GM23338 (cell line): ENCODE data around the gene THRB. TPM values are rescaled to one million over a fixed set of nuclear protein-coding genes. Genes with fewer than 3 reads are reported as not detected.

Experiments
- ATAC-seq: fragments of 200-7000 bp; cut with Tn5 transposase; 3 replicates; pipeline ENCODE4 v1.9.1; 2020
- DNase-seq: peaks from one replicate; pipeline ENCODE4 v3.0.0-alpha.2; 2015; ENCODE audit warnings: low spot score
- H2AFZ ChIP-seq: fragments of 200-600 bp; sonication (generic); 2 replicates; pipeline ENCODE4 v1.8.0; 2016; ENCODE audit warnings: antibody characterized with exemption, mild to moderate bottlenecking, moderate library complexity
- H3F3A ChIP-seq: fragments of 200-600 bp; sonication (generic); replicated peaks from 2 replicates; pipeline ENCODE4 v1.8.0; 2017; ENCODE audit warnings: antibody characterized with exemption, mixed run types, low read depth
- H3K27ac ChIP-seq: fragments of 200-600 bp; sonication (generic); 2 replicates; pipeline ENCODE4 v1.6.1; 2016; ENCODE audit warnings: low read depth
- H3K27me3 ChIP-seq: fragments of 200-600 bp; sonication (generic); 2 replicates; pipeline ENCODE4 v1.8.0; 2016; ENCODE audit warnings: mild to moderate bottlenecking, mixed run types, moderate library complexity; ENCODE audit not compliant: insufficient read depth
- H3K36me3 ChIP-seq: fragments of 200-600 bp; sonication (generic); 2 replicates; pipeline ENCODE4 v1.8.0; 2016; ENCODE audit warnings: mild to moderate bottlenecking; ENCODE audit not compliant: insufficient read depth
- H3K4me1 ChIP-seq: fragments of 200-600 bp; sonication (generic); 2 replicates; pipeline ENCODE4 v1.8.0; 2016; ENCODE audit warnings: mild to moderate bottlenecking, moderate library complexity; ENCODE audit not compliant: insufficient read depth
- H3K4me2 ChIP-seq: fragments of 200-600 bp; sonication (generic); 2 replicates; pipeline ENCODE4 v1.7.1; 2017; ENCODE audit warnings: mixed run types
- H3K4me3 ChIP-seq: fragments of 200-600 bp; sonication (generic); 2 replicates; pipeline ENCODE4 v1.6.1; 2016; ENCODE audit warnings: mixed run types
- H3K79me2 ChIP-seq: fragments of 200-600 bp; sonication (generic); replicated peaks from 2 replicates; pipeline ENCODE4 v1.8.0; 2017; ENCODE audit warnings: mild to moderate bottlenecking; ENCODE audit not compliant: insufficient read depth
- H3K9me2 ChIP-seq: fragments of 200-600 bp; sonication (generic); 2 replicates; pipeline ENCODE4 v1.8.0; 2017; ENCODE audit not compliant: insufficient read depth
- H4K20me1 ChIP-seq: fragments of 200-600 bp; sonication (generic); replicated peaks from 2 replicates; pipeline ENCODE4 v1.8.0; 2017; ENCODE audit warnings: mild to moderate bottlenecking; ENCODE audit not compliant: insufficient read depth
- H3K27ac Mint-ChIP-seq: 2 replicates; pipeline ENCODE4 v1.8.0; 2020; ENCODE audit warnings: inconsistent platforms, mild to moderate bottlenecking, moderate library complexity, mixed read lengths
- H3K27me3 Mint-ChIP-seq: 3 replicates; pipeline ENCODE4 v1.8.0; 2022; ENCODE audit warnings: low read depth, mild to moderate bottlenecking, moderate library complexity, mixed read lengths, inconsistent platforms; ENCODE audit not compliant: insufficient read depth, poor library complexity
- H3K36me3 Mint-ChIP-seq: 3 replicates; pipeline ENCODE4 v1.8.0; 2021; ENCODE audit warnings: low read depth, mild to moderate bottlenecking, inconsistent platforms, moderate library complexity, mixed read lengths
- H3K4me1 Mint-ChIP-seq: 3 replicates; pipeline ENCODE4 v1.8.0; 2020; ENCODE audit warnings: mild to moderate bottlenecking, inconsistent platforms, mixed read lengths
- H3K4me3 Mint-ChIP-seq: 3 replicates; pipeline ENCODE4 v1.8.0; 2021; ENCODE audit warnings: moderate library complexity, mild to moderate bottlenecking, inconsistent platforms, mixed read lengths
- H3K9me3 Mint-ChIP-seq: 3 replicates; pipeline ENCODE4 v1.8.0; 2020; ENCODE audit warnings: moderate library complexity, mild to moderate bottlenecking, inconsistent platforms, mixed read lengths
- CREB1 ChIP-seq: fragments of 250-450 bp; sonication (Bioruptor Pico); IDR thresholded peaks from 2 replicates; pipeline ENCODE4 v1.5.0; 2020; ENCODE audit warnings: low read depth, mild to moderate bottlenecking, moderate library complexity
- EZH2 ChIP-seq: fragments of 200-600 bp; sonication (generic); IDR thresholded peaks from one replicate; pipeline ENCODE4 v1.8.0; 2017; ENCODE audit warnings: antibody characterized with exemption, mild to moderate bottlenecking, low read depth; ENCODE audit not compliant: unreplicated experiment
- JUNB ChIP-seq: IDR thresholded peaks from one replicate; pipeline ENCODE4 v1.6.1; 2016; ENCODE audit warnings: antibody characterized with exemption; ENCODE audit not compliant: unreplicated experiment
- NANOG ChIP-seq: IDR thresholded peaks from 2 replicates; pipeline ENCODE4 v1.6.1; 2016; ENCODE audit warnings: antibody characterized with exemption, borderline replicate concordance
- REST ChIP-seq: IDR thresholded peaks from one replicate; pipeline ENCODE4 v1.6.1; 2018; ENCODE audit warnings: antibody characterized with exemption; ENCODE audit not compliant: unreplicated experiment
- STAT1 ChIP-seq: IDR thresholded peaks from one replicate; pipeline ENCODE4 v1.6.1; 2016; ENCODE audit warnings: antibody characterized with exemption; ENCODE audit not compliant: unreplicated experiment
- polyA plus RNA-seq: library from polyadenylated mRNA; unstranded; fragments of >200 nt; fragmentation: Nextera tagmentation; extraction: Ambion mirVana; gene quantifications from 2 replicates; pipeline ENCODE4 v1.2.1, GENCODE V29; 2016
- total RNA-seq: library from RNA; depleted of rRNA; stranded (reverse); fragments of >200 nt; shearing (Covaris generic); gene quantifications from 2 replicates; pipeline ENCODE4 v1.2.3, GENCODE V29; 2014
- TF ChIP-seq, protein P1 (sequence below): fragments of 250-450 bp; sonication (Bioruptor Pico); IDR thresholded peaks from 2 replicates; pipeline ENCODE4 v1.5.0; 2020; ENCODE audit warnings: mild to moderate bottlenecking, moderate library complexity
- TF ChIP-seq, protein P2 (sequence below), 2 experiments: fragments of 200-600 bp in 1 of 2; sonication (generic) in 1 of 2; conservative IDR thresholded peaks; 2 replicates each; pipeline versions ENCODE4 v1.5.1 to v1.6.1; 2016 to 2017; ENCODE audit warnings: antibody characterized with exemption in 2 of 2, low read depth in 2 of 2, mild to moderate bottlenecking in 2 of 2, moderate library complexity in 1 of 2

THRB gene
- total and polyA plus RNA-seq, 2 experiments from 2014 or later: 1.7 to 3.2 TPM

DNA sequence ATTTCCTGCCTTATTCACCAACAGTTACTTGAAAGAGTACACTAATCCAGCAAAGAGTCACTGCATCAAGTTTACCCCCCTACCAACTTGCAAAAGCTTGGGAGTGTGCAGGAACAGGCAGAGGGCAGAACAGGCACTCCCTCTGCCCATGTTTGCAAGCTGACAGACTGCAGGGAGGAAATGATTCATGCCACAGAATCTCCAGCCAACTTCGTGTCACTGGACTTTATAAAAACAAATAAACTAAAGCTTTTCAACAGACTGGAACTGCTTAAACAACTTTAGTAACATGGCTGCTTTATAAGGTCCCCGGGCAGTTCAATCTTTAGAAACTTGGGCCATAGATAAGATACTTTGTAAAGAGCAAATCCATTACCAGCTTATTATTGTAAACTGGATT, 129.5 kb downstream of the THRB start (continued):
- TF ChIP-seq EZH2: no peak
- TF ChIP-seq REST: no peak
- no peak for TF ChIP-seq NANOG

DNA sequence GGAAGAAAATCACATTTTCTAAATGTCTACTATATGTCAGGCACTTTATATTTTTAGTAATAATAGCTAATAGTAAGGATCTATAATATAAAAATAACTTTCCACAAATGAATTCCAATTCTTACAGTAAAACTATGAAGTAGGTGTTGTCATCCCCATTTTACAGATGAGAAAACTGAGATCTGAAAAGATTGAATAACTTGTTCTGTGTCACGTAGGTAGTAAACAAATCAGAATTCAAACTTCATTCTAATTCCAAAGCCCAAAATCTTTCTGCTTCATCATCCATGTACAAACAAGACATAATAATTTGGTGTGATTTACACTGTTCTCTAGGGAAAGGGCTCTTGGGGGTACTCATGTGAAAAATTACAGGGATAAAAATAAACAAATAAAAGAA, 130.3 kb downstream of the THRB start:
- Mint-ChIP-seq H3K9me3 (no peaks in the 10 kb centered on the region), H3K36me3 (no peaks in the 10 kb centered on the region), H3K4me3 (no peak overlapping the region), H3K27me3 (no peaks in the 10 kb centered on the region), H3K27ac (no peak overlapping the region), H3K4me1 (peaks cover 20% of the 10 kb centered on the region)
- Histone ChIP-seq H2AFZ (no peak overlapping the region), H3K4me3 (no peak overlapping the region), H3K27ac (no peak overlapping the region), H3K36me3 (no peaks in the 10 kb centered on the region), H3K79me2 (no peaks in the 10 kb centered on the region), H3F3A (no peaks in the 10 kb centered on the region), H4K20me1 (no peaks in the 10 kb centered on the region), H3K9me2 (no peaks in the 10 kb centered on the region), H3K4me2 (no peak overlapping the region), H3K27me3 (no peaks in the 10 kb centered on the region), H3K4me1 (peaks cover 14% of the 10 kb centered on the region)
- TF ChIP-seq JUNB (no peak), CREB1 (CRISPR knock-in tag) (no peak)
- DNase-seq: no peak
- no peak for ATAC-seq

DNA sequence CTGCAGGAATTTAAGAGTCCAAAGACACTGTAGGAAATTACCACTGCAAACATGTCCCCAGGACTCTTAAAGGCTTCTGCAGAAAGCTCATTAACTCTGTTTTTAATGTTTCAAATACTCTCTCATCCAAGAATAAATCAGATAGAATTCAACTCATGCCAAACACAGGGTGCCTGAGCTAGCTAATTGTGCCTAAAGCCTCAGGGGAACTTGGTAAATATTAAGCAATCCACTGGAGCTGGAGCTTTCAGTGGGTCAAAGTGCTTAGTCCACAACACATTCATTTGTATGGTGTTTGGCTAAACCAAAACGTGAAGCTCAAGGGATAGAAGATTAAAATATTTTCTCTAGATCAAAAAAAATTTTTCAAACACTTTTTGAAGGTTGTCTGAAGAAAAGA, 131.4 kb downstream of the THRB start:
- Histone ChIP-seq H3K4me3 (no peak overlapping the region), H3K27me3 (no peaks in the 10 kb centered on the region), H4K20me1 (no peaks in the 10 kb centered on the region), H3K4me2 (no peak overlapping the region), H3K36me3 (no peaks in the 10 kb centered on the region), H3K79me2 (no peaks in the 10 kb centered on the region), H3F3A (no peaks in the 10 kb centered on the region), H3K4me1 (peaks cover 14% of the 10 kb centered on the region), H3K27ac (no peak overlapping the region), H2AFZ (no peak overlapping the region), H3K9me2 (peaks cover 3% of the 10 kb centered on the region; the same call in 1 of the 2 replicates)
- no peak for DNase-seq
- ATAC-seq: no peak
- no peaks in the 10 kb centered on the region for H3K36me3 Mint-ChIP-seq
- H3K27me3 Mint-ChIP-seq: no peaks in the 10 kb centered on the region
- no peaks in the 10 kb centered on the region for H3K9me3 Mint-ChIP-seq
- H3K27ac Mint-ChIP-seq: no peak overlapping the region
- H3K4me1 Mint-ChIP-seq: peaks cover 20% of the 10 kb centered on the region
- no peak overlapping the region for H3K4me3 Mint-ChIP-seq
- TF ChIP-seq, protein P1, sequence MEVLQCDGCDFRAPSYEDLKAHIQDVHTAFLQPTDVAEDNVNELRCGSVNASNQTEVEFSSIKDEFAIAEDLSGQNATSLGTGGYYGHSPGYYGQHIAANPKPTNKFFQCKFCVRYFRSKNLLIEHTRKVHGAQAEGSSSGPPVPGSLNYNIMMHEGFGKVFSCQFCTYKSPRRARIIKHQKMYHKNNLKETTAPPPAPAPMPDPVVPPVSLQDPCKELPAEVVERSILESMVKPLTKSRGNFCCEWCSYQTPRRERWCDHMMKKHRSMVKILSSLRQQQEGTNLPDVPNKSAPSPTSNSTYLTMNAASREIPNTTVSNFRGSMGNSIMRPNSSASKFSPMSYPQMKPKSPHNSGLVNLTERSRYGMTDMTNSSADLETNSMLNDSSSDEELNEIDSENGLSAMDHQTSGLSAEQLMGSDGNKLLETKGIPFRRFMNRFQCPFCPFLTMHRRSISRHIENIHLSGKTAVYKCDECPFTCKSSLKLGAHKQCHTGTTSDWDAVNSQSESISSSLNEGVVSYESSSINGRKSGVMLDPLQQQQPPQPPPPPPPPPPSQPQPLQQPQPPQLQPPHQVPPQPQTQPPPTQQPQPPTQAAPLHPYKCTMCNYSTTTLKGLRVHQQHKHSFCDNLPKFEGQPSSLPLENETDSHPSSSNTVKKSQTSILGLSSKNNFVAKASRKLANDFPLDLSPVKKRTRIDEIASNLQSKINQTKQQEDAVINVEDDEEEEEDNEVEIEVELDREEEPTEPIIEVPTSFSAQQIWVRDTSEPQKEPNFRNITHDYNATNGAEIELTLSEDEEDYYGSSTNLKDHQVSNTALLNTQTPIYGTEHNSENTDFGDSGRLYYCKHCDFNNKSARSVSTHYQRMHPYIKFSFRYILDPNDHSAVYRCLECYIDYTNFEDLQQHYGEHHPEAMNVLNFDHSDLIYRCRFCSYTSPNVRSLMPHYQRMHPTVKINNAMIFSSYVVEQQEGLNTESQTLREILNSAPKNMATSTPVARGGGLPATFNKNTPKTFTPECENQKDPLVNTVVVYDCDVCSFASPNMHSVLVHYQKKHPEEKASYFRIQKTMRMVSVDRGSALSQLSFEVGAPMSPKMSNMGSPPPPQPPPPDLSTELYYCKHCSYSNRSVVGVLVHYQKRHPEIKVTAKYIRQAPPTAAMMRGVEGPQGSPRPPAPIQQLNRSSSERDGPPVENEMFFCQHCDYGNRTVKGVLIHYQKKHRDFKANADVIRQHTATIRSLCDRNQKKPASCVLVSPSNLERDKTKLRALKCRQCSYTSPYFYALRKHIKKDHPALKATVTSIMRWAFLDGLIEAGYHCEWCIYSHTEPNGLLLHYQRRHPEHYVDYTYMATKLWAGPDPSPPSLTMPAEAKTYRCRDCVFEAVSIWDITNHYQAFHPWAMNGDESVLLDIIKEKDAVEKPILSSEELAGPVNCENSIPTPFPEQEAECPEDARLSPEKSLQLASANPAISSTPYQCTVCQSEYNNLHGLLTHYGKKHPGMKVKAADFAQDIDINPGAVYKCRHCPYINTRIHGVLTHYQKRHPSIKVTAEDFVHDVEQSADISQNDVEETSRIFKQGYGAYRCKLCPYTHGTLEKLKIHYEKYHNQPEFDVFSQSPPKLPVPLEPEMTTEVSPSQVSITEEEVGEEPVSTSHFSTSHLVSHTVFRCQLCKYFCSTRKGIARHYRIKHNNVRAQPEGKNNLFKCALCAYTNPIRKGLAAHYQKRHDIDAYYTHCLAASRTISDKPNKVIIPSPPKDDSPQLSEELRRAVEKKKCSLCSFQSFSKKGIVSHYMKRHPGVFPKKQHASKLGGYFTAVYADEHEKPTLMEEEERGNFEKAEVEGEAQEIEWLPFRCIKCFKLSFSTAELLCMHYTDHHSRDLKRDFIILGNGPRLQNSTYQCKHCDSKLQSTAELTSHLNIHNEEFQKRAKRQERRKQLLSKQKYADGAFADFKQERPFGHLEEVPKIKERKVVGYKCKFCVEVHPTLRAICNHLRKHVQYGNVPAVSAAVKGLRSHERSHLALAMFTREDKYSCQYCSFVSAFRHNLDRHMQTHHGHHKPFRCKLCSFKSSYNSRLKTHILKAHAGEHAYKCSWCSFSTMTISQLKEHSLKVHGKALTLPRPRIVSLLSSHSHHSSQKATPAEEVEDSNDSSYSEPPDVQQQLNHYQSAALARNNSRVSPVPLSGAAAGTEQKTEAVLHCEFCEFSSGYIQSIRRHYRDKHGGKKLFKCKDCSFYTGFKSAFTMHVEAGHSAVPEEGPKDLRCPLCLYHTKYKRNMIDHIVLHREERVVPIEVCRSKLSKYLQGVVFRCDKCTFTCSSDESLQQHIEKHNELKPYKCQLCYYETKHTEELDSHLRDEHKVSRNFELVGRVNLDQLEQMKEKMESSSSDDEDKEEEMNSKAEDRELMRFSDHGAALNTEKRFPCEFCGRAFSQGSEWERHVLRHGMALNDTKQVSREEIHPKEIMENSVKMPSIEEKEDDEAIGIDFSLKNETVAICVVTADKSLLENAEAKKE (CRISPR knock-in tag): no peak
- TF ChIP-seq, protein P2, sequence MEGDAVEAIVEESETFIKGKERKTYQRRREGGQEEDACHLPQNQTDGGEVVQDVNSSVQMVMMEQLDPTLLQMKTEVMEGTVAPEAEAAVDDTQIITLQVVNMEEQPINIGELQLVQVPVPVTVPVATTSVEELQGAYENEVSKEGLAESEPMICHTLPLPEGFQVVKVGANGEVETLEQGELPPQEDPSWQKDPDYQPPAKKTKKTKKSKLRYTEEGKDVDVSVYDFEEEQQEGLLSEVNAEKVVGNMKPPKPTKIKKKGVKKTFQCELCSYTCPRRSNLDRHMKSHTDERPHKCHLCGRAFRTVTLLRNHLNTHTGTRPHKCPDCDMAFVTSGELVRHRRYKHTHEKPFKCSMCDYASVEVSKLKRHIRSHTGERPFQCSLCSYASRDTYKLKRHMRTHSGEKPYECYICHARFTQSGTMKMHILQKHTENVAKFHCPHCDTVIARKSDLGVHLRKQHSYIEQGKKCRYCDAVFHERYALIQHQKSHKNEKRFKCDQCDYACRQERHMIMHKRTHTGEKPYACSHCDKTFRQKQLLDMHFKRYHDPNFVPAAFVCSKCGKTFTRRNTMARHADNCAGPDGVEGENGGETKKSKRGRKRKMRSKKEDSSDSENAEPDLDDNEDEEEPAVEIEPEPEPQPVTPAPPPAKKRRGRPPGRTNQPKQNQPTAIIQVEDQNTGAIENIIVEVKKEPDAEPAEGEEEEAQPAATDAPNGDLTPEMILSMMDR (conservative IDR thresholded peaks at IDR 0.05; ENCODE audit: low read depth in 2 of 2): no peak
- TF ChIP-seq STAT1: no peak
